HG02642 (cell line): Measurements from ENCODE around the gene TMA7B.
"Not testable (repeated sequence)": the region's sequence is repeated elsewhere in the genome, so short reads cannot be mapped to it uniquely, and the experiment has no call there.

Experiments
- ATAC-seq: cut with Tn5 transposase; IDR thresholded peaks from one replicate; pipeline ENCODE4 v1.9.1; 2021; ENCODE audit warnings: mild to moderate bottlenecking; ENCODE audit not compliant: unreplicated experiment, poor library complexity

Gene TMA7B

GRCh38 chr22:39979048-39979447 lies 18.9 kb downstream of the TMA7B start:
- ATAC-seq = no peak

GRCh38 chr22:39979458-39979857 lies 19.3 kb downstream of the TMA7B start:
- ATAC-seq = no peak

- ATAC-seq = no peak
Measured at GRCh38 chr22:39980596-39980995, 20.4 kb downstream of the TMA7B start.

- no peak for ATAC-seq
Measured at GRCh38 chr22:39983346-39983745, 23.1 kb downstream of the TMA7B start.

GRCh38 chr22:39984006-39984405 lies 23.8 kb downstream of the TMA7B start:
- ATAC-seq = no peak

- ATAC-seq = no peak
Measured at GRCh38 chr22:39984746-39985145, 24.5 kb downstream of the TMA7B start.

- ATAC-seq = no peak
Measured at GRCh38 chr22:39985383-39986035, 25.3 kb downstream of the TMA7B start.

GRCh38 chr22:39988386-39989114 lies 28.4 kb downstream of the TMA7B start:
- no peak for ATAC-seq

- no peak for ATAC-seq
Measured at GRCh38 chr22:39989633-39990032, 29.4 kb downstream of the TMA7B start.

- no peak for ATAC-seq
Measured at GRCh38 chr22:39990686-39991085, 30.5 kb downstream of the TMA7B start.

GRCh38 chr22:39991159-39991860 lies 31.1 kb downstream of the TMA7B start:
- no peak for ATAC-seq

GRCh38 chr22:39992088-39992826 lies 32.1 kb downstream of the TMA7B start:
- no peak for ATAC-seq

- not testable (repeated sequence) for ATAC-seq
Measured at GRCh38 chr22:39992894-39993293, 32.7 kb downstream of the TMA7B start.

GRCh38 chr22:39994041-39994565 lies 33.9 kb downstream of the TMA7B start:
- no peak for ATAC-seq

GRCh38 chr22:39994566-39995392 lies 34.6 kb downstream of the TMA7B start, which contains the start of gene FAM83F:
FAM83F (plus strand) TSS chr22:39994954; CDS start chr22:39995043, 89 bp downstream.
- no peak for ATAC-seq

- ATAC-seq = no peak
Measured at GRCh38 chr22:39995393-39996252, 35.4 kb downstream of the TMA7B start.

- no peak for ATAC-seq
Measured at GRCh38 chr22:39996732-39997131, 36.5 kb downstream of the TMA7B start.

GRCh38 chr22:39997421-39997820 lies 37.2 kb downstream of the TMA7B start:
- no peak for ATAC-seq
